Transverse colon (tissue), 3 donors: ENCODE measurements around the gene MEF2D.

Source experiments
- CTCF ChIP-seq, 5 experiments: fragments of 200-600 bp in 3 of 5; fragments of 450-650 bp in 2 of 5; sonication (generic) in 3 of 5; IDR thresholded peaks; 1 replicate in 2 of 5; 2 replicates in 3 of 5; pipeline ENCODE4 v1.5.1; 2016 to 2017; ENCODE audit warnings: antibody characterized with exemption in 5 of 5, inconsistent platforms in 3 of 5, mild to moderate bottlenecking in 2 of 5, moderate library complexity in 1 of 5
- EP300 ChIP-seq: sonication (generic); formaldehyde crosslinking; IDR thresholded peaks from one replicate; pipeline ENCODE4 v1.6.1; 2017; ENCODE audit warnings: antibody characterized with exemption, low read depth
- POLR2A ChIP-seq: fragments of 450-650 bp; IDR thresholded peaks from one replicate; pipeline ENCODE4 v1.6.1; 2016; ENCODE audit warnings: antibody characterized with exemption, mild to moderate bottlenecking, moderate library complexity

GRCh38 chr1:156440654-156441437, 59.7 kb downstream of the MEF2D start:
- no peak for TF ChIP-seq POLR2A
- no peak for TF ChIP-seq CTCF (IDR thresholded peaks at IDR 0.05)
- TF ChIP-seq EP300 = no peak
